Endothelial cell of umbilical vein (primary cell): Measurements from ENCODE around the gene NCOR1. TPM values are rescaled to one million over a fixed set of nuclear protein-coding genes. Genes with fewer than 3 reads are reported as not detected.
"Not testable (repeated sequence)": the region's sequence is repeated elsewhere in the genome, so short reads cannot be mapped to it uniquely, and the experiment has no call there.

Source experiments
- BruUV-seq: library from RNA; stranded (reverse); fragments of 400-500 nt; replicated peaks from 2 replicates; lab custom pipeline; 2021; lab: Mats Ljungman, UMichigan
- CTCF ChIA-PET: fragments of 300-600, 350-600 bp; sonication (Branson Sonifier 250); formaldehyde crosslinking; loops from one replicate; lab custom pipeline; 2021; ENCODE audit warnings: antibody characterized with exemption, inconsistent platforms; lab: Charles Lee
- POLR2A ChIA-PET: fragments of 300-600, 350-600 bp; sonication (Branson Sonifier 250); formaldehyde crosslinking; loops from one replicate; lab custom pipeline; 2021; ENCODE audit warnings: antibody characterized with exemption, inconsistent platforms; lab: Charles Lee
- DNase-seq: peaks from one replicate; pipeline ENCODE4 v3.0.0-alpha.2; 2011; ENCODE audit warnings: low read depth, low spot score
- FAIRE-seq: peaks from 2 replicates; lab custom pipeline; 2011; peaks lifted over from hg19 to GRCh38; lab: Jason Lieb, UNC
- H2AFZ ChIP-seq: 2 replicates; pipeline ENCODE4 v1.6.0; 2012; ENCODE audit warnings: low read depth, low read length, control low read depth, inconsistent platforms
- H3K27ac ChIP-seq: 2 replicates; pipeline ENCODE4 v1.5.1; 2011; ENCODE audit warnings: low read depth, mild to moderate bottlenecking, control low read depth, low read length, moderate library complexity; ENCODE audit not compliant: insufficient read depth
- H3K27me3 ChIP-seq, 2 experiments: 2 replicates each; pipeline versions ENCODE4 v1.6.0 to v1.6.1; 2011; ENCODE audit warnings: low read length in 2 of 2, mixed read lengths in 1 of 2; ENCODE audit not compliant: control insufficient read depth in 2 of 2, insufficient read depth in 2 of 2
- H3K36me3 ChIP-seq, 2 experiments: 2 replicates in 1 of 2; 3 replicates in 1 of 2; pipeline ENCODE4 v1.5.1; 2011; ENCODE audit warnings: low read length in 2 of 2, mild to moderate bottlenecking in 1 of 2, moderate library complexity in 1 of 2; ENCODE audit not compliant: control insufficient read depth in 2 of 2, insufficient read depth in 2 of 2; ENCODE audit errors: extremely low read depth in 1 of 2
- H3K4me1 ChIP-seq: 3 replicates; pipeline ENCODE4 v1.5.1; 2011; ENCODE audit warnings: mild to moderate bottlenecking, low read length; ENCODE audit not compliant: control insufficient read depth, insufficient read depth; ENCODE audit errors: extremely low read depth
- H3K4me2 ChIP-seq: 2 replicates; pipeline ENCODE4 v1.6.1; 2011; ENCODE audit warnings: low read length, control low read depth, mixed read lengths; ENCODE audit not compliant: insufficient read depth
- H3K4me3 ChIP-seq, 3 experiments: fragments of 200-600 bp in 1 of 3; sonication (generic), shearing (Covaris generic) in 1 of 3; replicated peaks in 1 of 3; 2 replicates each; pipeline ENCODE4 v1.5.1; 2011 to 2016; ENCODE audit warnings: control low read depth in 3 of 3, low read length in 3 of 3, mild to moderate bottlenecking in 2 of 3, inconsistent platforms in 1 of 3, low read depth in 1 of 3, moderate library complexity in 1 of 3; ENCODE audit not compliant: insufficient read depth in 1 of 3
- H3K79me2 ChIP-seq: 2 replicates; pipeline ENCODE4 v1.6.0; 2012; ENCODE audit warnings: low read length, inconsistent platforms; ENCODE audit not compliant: control insufficient read depth, insufficient read depth
- H3K9ac ChIP-seq: replicated peaks from 2 replicates; pipeline ENCODE3; 2011; ENCODE audit warnings: low read length, control low read depth; ENCODE audit not compliant: insufficient read depth; ENCODE audit errors: extremely low read depth
- H3K9me1 ChIP-seq: replicated peaks from 3 replicates; pipeline ENCODE4 v1.6.0; 2011; ENCODE audit warnings: mild to moderate bottlenecking, low read length; ENCODE audit not compliant: control insufficient read depth, insufficient read depth; ENCODE audit errors: extremely low read depth
- H3K9me3 ChIP-seq: replicated peaks from 2 replicates; pipeline ENCODE4 v1.5.1; 2012; ENCODE audit warnings: low read length, inconsistent platforms; ENCODE audit not compliant: control insufficient read depth, insufficient read depth
- H4K20me1 ChIP-seq: replicated peaks from 2 replicates; pipeline ENCODE3; 2011; ENCODE audit warnings: mild to moderate bottlenecking, low read length; ENCODE audit not compliant: control insufficient read depth, insufficient read depth; ENCODE audit errors: extremely low read depth
- EZH2 ChIP-seq: IDR thresholded peaks from 2 replicates; pipeline ENCODE4 v1.6.1; 2012; ENCODE audit warnings: borderline replicate concordance, low read depth, mild to moderate bottlenecking, moderate library complexity, low read length, inconsistent platforms; ENCODE audit not compliant: severe bottlenecking
- FOS ChIP-seq: IDR thresholded peaks from 2 replicates; pipeline ENCODE4 v1.6.1; 2011; ENCODE audit warnings: mild to moderate bottlenecking, low read length, moderate library complexity, borderline replicate concordance; ENCODE audit not compliant: insufficient read depth
- GATA2 ChIP-seq: IDR thresholded peaks from 2 replicates; pipeline ENCODE4 v1.7.0; 2011; ENCODE audit warnings: low read depth, mild to moderate bottlenecking, moderate library complexity, mixed read lengths, low read length; ENCODE audit not compliant: insufficient read length, insufficient read depth
- JUN ChIP-seq: IDR thresholded peaks from 2 replicates; pipeline ENCODE4 v1.6.1; 2011; ENCODE audit warnings: borderline replicate concordance, low read depth; ENCODE audit not compliant: insufficient read length, insufficient read depth
- MYC ChIP-seq: IDR thresholded peaks from one replicate; pipeline ENCODE4 v1.6.1; 2011; ENCODE audit warnings: mild to moderate bottlenecking, low read depth, low read length
- POLR2A ChIP-seq: IDR thresholded peaks from 2 replicates; pipeline ENCODE4 v1.6.1; 2012; ENCODE audit warnings: low read depth, mild to moderate bottlenecking, control low read depth, low read length
- POLR2AphosphoS5 ChIP-seq: IDR thresholded peaks from 2 replicates; pipeline ENCODE4 v1.6.1; 2012; ENCODE audit warnings: low read depth, mild to moderate bottlenecking, control low read depth, low read length, moderate library complexity; ENCODE audit not compliant: insufficient read depth
- dilution Hi-C: fragments of 300-500 bp; cut with MboI; formaldehyde crosslinking; loops from one replicate; pipeline ENCODE4 v1.15.0; 2019; ENCODE audit warnings: low sequenced_read_pairs; ENCODE audit not compliant: extremely low pct_ligation_motif_present
- intact Hi-C: fragments of 100-400 bp; cut with micrococcal nuclease; formaldehyde crosslinking; loops from one replicate; pipeline ENCODE4 v1.10.0; 2022
- polyA plus RNA-seq, 4 experiments: library from polyadenylated mRNA; depleted of rRNA in 3 of 4; stranded (reverse) in 3 of 4; unstranded in 1 of 4; fragments of >200 nt; gene quantifications; 2 replicates each; pipeline versions ENCODE4 v1.2.1 to v1.2.3, GENCODE V29; 2011 to 2012; ENCODE audit warnings: missing spikeins in 1 of 4
- total RNA-seq: library from RNA; stranded (reverse); gene quantifications from 2 replicates; pipeline ENCODE4 v1.2.3, GENCODE V29; 2021
- TF ChIP-seq, protein P1 (sequence below), 2 donors: IDR thresholded peaks; 1 replicate in 1 of 2; 2 replicates in 1 of 2; pipeline ENCODE4 v1.5.1; 2011; ENCODE audit warnings: low read length in 2 of 2, mild to moderate bottlenecking in 2 of 2, moderate library complexity in 2 of 2, control low read depth in 1 of 2, inconsistent platforms in 1 of 2, low read depth in 1 of 2; ENCODE audit not compliant: insufficient read depth in 1 of 2; ENCODE audit errors: extremely low read depth in 1 of 2
- TF ChIP-seq, protein P2 (sequence below): IDR thresholded peaks from 2 replicates; pipeline ENCODE4 v1.6.1; 2011; ENCODE audit not compliant: insufficient read depth, insufficient read length

NCOR1 gene
- total and polyA plus RNA-seq, 2 donors (not counting 3 experiments of a cell fraction or from before 2014, with no cell fraction given): 90.0 to 134 TPM

DNA sequence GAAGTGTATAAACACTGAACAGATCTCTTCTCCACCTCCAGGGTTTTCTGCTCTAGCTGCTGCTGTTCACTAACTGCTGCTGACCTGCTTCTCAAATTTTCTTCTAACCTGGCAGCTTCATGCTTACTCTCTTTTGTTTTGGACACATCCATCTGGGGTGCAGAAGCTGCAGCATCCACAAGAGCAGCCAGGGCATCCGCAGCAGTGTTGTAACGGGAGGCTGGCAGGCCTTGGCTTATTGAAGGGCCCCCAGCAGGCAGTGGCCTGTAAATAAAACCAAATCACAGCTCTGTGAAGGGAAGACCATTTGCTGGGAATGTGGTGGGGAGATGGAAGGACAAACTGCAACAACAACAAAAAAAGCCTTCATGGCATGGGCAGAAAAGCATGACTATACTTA, 153.7 kb downstream of the NCOR1 start:
- ChIA-PET CTCF (no interaction called here), POLR2A (no interaction called here)
- FAIRE-seq: no peak

DNA sequence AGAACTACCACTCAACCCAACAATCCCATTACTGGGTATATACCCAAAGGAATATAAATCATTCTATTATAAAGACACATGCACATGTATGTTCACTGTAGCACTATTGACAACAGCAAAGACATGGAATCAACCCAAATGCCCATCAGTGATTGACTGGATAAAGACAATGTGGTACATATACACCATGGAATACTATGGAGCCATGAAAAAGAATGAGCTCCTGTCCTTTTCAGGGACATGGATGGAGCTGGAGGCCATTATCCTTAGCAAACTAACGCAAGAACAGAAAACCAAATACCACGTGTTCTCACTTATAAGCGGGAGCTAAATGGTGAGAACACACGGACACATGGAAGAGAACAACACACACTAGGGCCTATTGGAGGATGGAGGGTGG, 160.2 kb downstream of the NCOR1 start:
- H3K27ac ChIP-seq, H4K20me1 ChIP-seq, FAIRE-seq, POLR2A ChIA-PET, DNase-seq, CTCF ChIA-PET, H3K4me1 ChIP-seq, H3K4me3 ChIP-seq, H3K4me2 ChIP-seq, H3K9me1 ChIP-seq, dilution Hi-C loops, intact Hi-C loops, H3K27me3 ChIP-seq, H2AFZ ChIP-seq, H3K9ac ChIP-seq, BruUV-seq, H3K9me3 ChIP-seq: not testable (repeated sequence)
- Histone ChIP-seq H3K79me2 (peaks cover 13% of the 10 kb centered on the region), H3K36me3 (peaks cover 3 to 10% of the 10 kb centered on the region in 2 experiments)

More for the DNA sequence above, 153.7 kb downstream of the NCOR1 start:
- no peak overlapping the region for H3K27ac ChIP-seq
- no peaks in the 10 kb centered on the region for H3K79me2 ChIP-seq
- TSS peak; percentile 68 for BruUV-seq
- TF ChIP-seq JUN: no peak
- no peak for TF ChIP-seq EZH2
- TF ChIP-seq, protein P1, sequence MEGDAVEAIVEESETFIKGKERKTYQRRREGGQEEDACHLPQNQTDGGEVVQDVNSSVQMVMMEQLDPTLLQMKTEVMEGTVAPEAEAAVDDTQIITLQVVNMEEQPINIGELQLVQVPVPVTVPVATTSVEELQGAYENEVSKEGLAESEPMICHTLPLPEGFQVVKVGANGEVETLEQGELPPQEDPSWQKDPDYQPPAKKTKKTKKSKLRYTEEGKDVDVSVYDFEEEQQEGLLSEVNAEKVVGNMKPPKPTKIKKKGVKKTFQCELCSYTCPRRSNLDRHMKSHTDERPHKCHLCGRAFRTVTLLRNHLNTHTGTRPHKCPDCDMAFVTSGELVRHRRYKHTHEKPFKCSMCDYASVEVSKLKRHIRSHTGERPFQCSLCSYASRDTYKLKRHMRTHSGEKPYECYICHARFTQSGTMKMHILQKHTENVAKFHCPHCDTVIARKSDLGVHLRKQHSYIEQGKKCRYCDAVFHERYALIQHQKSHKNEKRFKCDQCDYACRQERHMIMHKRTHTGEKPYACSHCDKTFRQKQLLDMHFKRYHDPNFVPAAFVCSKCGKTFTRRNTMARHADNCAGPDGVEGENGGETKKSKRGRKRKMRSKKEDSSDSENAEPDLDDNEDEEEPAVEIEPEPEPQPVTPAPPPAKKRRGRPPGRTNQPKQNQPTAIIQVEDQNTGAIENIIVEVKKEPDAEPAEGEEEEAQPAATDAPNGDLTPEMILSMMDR (IDR thresholded peaks at IDR 0.05; ENCODE audit: extremely low read depth in 1 of 2, insufficient read depth in 1 of 2, low read depth in 1 of 2, low read length in 2 of 2): no peak
- TF ChIP-seq FOS: no peak
- TF ChIP-seq GATA2: no peak
- no peak for TF ChIP-seq POLR2AphosphoS5
- TF ChIP-seq MYC: no peak
- TF ChIP-seq, protein P2, sequence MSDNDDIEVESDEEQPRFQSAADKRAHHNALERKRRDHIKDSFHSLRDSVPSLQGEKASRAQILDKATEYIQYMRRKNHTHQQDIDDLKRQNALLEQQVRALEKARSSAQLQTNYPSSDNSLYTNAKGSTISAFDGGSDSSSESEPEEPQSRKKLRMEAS: no peak
- no peak for TF ChIP-seq POLR2A
- H4K20me1 ChIP-seq: no peaks in the 10 kb centered on the region
- no peaks in the 10 kb centered on the region for H3K9me3 ChIP-seq
- H3K4me1 ChIP-seq: no peaks in the 10 kb centered on the region
- DNase-seq: no peak
- H3K9ac ChIP-seq: no peak overlapping the region
- intact Hi-C loops: no loop called here
- no peaks in the 10 kb centered on the region for H3K9me1 ChIP-seq
- dilution Hi-C loops: no loop called here
- H2AFZ ChIP-seq: no peak overlapping the region
- H3K27me3 ChIP-seq: no peaks in the 10 kb centered on the region
- no peak overlapping the region for H3K4me2 ChIP-seq
- H3K4me3 ChIP-seq: no peak overlapping the region
- H3K36me3 ChIP-seq: peaks cover 17 to 24% of the 10 kb centered on the region in 2 experiments
